Loucy (cell line): ENCODE results near the gene EIF3M.

Source experiments
- CTCF ChIP-seq: fragments of 200-600 bp; sonication (generic); conservative IDR thresholded peaks from 2 replicates; pipeline ENCODE4 v1.5.1; 2014; ENCODE audit warnings: mild to moderate bottlenecking, antibody characterized with exemption, low read length
- EZH2phosphoT487 ChIP-seq: fragments of 200-600 bp; IDR thresholded peaks from 2 replicates; pipeline ENCODE4 v1.6.1; 2018; ENCODE audit warnings: antibody characterized with exemption, mild to moderate bottlenecking, moderate library complexity, borderline replicate concordance

- TF ChIP-seq CTCF (no peak), EZH2phosphoT487 (no peak)
These were observed 14.3 kb downstream of the EIF3M start for GRCh38 chr11:32597921-32598320.
